Keratinocyte (primary cell): ENCODE data around the gene TMEM40. TPM values are rescaled to one million over a fixed set of nuclear protein-coding genes. Genes with fewer than 3 reads are reported as not detected.

Experiments used
- DNase-seq: peaks from one replicate; pipeline ENCODE4 v3.0.0-alpha.2; 2011; ENCODE audit warnings: low read depth, missing footprints, low spot score
- FAIRE-seq: peaks from 2 replicates; lab custom pipeline; 2011; peaks lifted over from hg19 to GRCh38; lab: Jason Lieb, UNC
- H2AFZ ChIP-seq: 2 replicates; pipeline ENCODE4 v1.6.0; 2012; ENCODE audit warnings: low read length, control low read depth, inconsistent platforms; ENCODE audit not compliant: control insufficient read depth
- H3K27ac ChIP-seq: 2 replicates; pipeline ENCODE4 v1.5.1; 2011; ENCODE audit warnings: low read length; ENCODE audit not compliant: control insufficient read depth, insufficient read depth
- H3K27me3 ChIP-seq: 3 replicates; pipeline ENCODE4 v1.6.0; 2011; ENCODE audit warnings: low read length; ENCODE audit not compliant: control insufficient read depth, insufficient read depth; ENCODE audit errors: extremely low read depth
- H3K36me3 ChIP-seq, 2 experiments: 2 replicates in 1 of 2; 3 replicates in 1 of 2; pipeline ENCODE4 v1.5.1; 2011; ENCODE audit warnings: low read length in 2 of 2, mild to moderate bottlenecking in 1 of 2; ENCODE audit not compliant: control insufficient read depth in 2 of 2, insufficient read depth in 2 of 2; ENCODE audit errors: extremely low read depth in 1 of 2
- H3K4me1 ChIP-seq: 3 replicates; pipeline ENCODE4 v1.5.1; 2011; ENCODE audit warnings: low read length; ENCODE audit not compliant: control insufficient read depth, insufficient read depth; ENCODE audit errors: extremely low read depth
- H3K4me2 ChIP-seq: 3 replicates; pipeline ENCODE4 v1.6.0; 2011; ENCODE audit warnings: low read depth, low read length; ENCODE audit not compliant: control insufficient read depth, insufficient read depth; ENCODE audit errors: extremely low read depth
- H3K4me3 ChIP-seq, 3 experiments: fragments of 200-600 bp in 1 of 3; sonication (generic) in 1 of 3; 2 replicates in 2 of 3; 3 replicates in 1 of 3; pipeline ENCODE4 v1.5.1; 2011 to 2016; ENCODE audit warnings: low read length in 3 of 3, mild to moderate bottlenecking in 3 of 3, control low read depth in 2 of 3, inconsistent platforms in 1 of 3, low read depth in 1 of 3, mixed read lengths in 1 of 3, mixed run types in 1 of 3, moderate library complexity in 1 of 3; ENCODE audit not compliant: control insufficient read depth in 2 of 3, insufficient read depth in 2 of 3; ENCODE audit errors: extremely low read depth in 1 of 3
- H3K79me2 ChIP-seq: 2 replicates; pipeline ENCODE4 v1.6.0; 2012; ENCODE audit warnings: low read length; ENCODE audit not compliant: control insufficient read depth, insufficient read depth
- H3K9ac ChIP-seq: 3 replicates; pipeline ENCODE4 v1.6.0; 2011; ENCODE audit warnings: low read length; ENCODE audit not compliant: control insufficient read depth, insufficient read depth; ENCODE audit errors: extremely low read depth
- H3K9me1 ChIP-seq: 3 replicates; pipeline ENCODE4 v1.6.0; 2011; ENCODE audit warnings: low read length; ENCODE audit not compliant: control insufficient read depth, insufficient read depth; ENCODE audit errors: extremely low read depth
- H3K9me3 ChIP-seq: 2 replicates; pipeline ENCODE4 v1.5.1; 2012; ENCODE audit warnings: low read depth, low read length; ENCODE audit not compliant: control insufficient read depth
- H4K20me1 ChIP-seq: 3 replicates; pipeline ENCODE4 v1.6.0; 2011; ENCODE audit warnings: low read length; ENCODE audit not compliant: control insufficient read depth, insufficient read depth; ENCODE audit errors: extremely low read depth
- CTCF ChIP-seq, 3 experiments: IDR thresholded peaks in 1 of 3; conservative IDR thresholded peaks in 1 of 3; optimal IDR thresholded peaks in 1 of 3; 2 replicates in 2 of 3; 3 replicates in 1 of 3; pipeline versions ENCODE3 to v1.5.1; 2011; ENCODE audit warnings: low read length in 3 of 3, mild to moderate bottlenecking in 3 of 3, moderate library complexity in 2 of 3, control low read depth in 1 of 3, inconsistent platforms in 1 of 3; ENCODE audit not compliant: insufficient read depth in 2 of 3; ENCODE audit errors: extremely low read depth in 1 of 3
- EZH2 ChIP-seq: IDR thresholded peaks from one replicate; pipeline ENCODE4 v1.6.1; 2012; ENCODE audit warnings: inconsistent platforms, mild to moderate bottlenecking, low read length, moderate library complexity
- dilution Hi-C: fragments of 300-500 bp; cut with MboI; formaldehyde crosslinking; loops from one replicate; pipeline ENCODE4 v1.7.0; 2020; ENCODE audit warnings: low sequenced_read_pairs; ENCODE audit not compliant: extremely low pct_ligation_motif_present
- polyA plus RNA-seq, 5 experiments: library from polyadenylated mRNA; depleted of rRNA in 3 of 5; stranded (reverse) in 3 of 5; stranded (forward) in 1 of 5; unstranded in 1 of 5; fragments of >200 nt; gene quantifications; 1 replicate in 1 of 5; 2 replicates in 3 of 5; 3 replicates in 1 of 5; pipeline versions ENCODE4 v1.2.1 to v1.2.3, GENCODE V29; 2011 to 2012; ENCODE audit warnings: missing spikeins in 2 of 5, low read depth in 1 of 5, low replicate concordance in 1 of 5

The TMEM40 gene
- polyA plus RNA-seq, 1 donor (not counting 4 experiments of a cell fraction or from before 2014, with no cell fraction given): 311 TPM

GRCh38 chr3:12773030-12773709, 14.1 kb upstream of the TMEM40 start:
- Histone ChIP-seq H2AFZ (no peak overlapping the region), H3K4me3 (no peak overlapping the region), H3K9me1 (no peaks in the 10 kb centered on the region), H3K9ac (no peak overlapping the region), H3K4me2 (no peak overlapping the region), H3K27ac (no peak overlapping the region), H3K4me1 (no peaks in the 10 kb centered on the region), H3K36me3 (no peaks in the 10 kb centered on the region), H3K9me3 (no peaks in the 10 kb centered on the region), H3K79me2 (no peaks in the 10 kb centered on the region), H4K20me1 (no peaks in the 10 kb centered on the region), H3K27me3 (no peaks in the 10 kb centered on the region)
- no peak for TF ChIP-seq EZH2
- dilution Hi-C loops: no loop called here
- FAIRE-seq (no peak), DNase-seq (no peak)

- Histone ChIP-seq H3K9me3 (no peaks in the 10 kb centered on the region), H3K36me3 (no peaks in the 10 kb centered on the region), H3K4me1 (no peaks in the 10 kb centered on the region), H3K9ac (no peak overlapping the region), H3K27ac (no peak overlapping the region), H3K27me3 (no peaks in the 10 kb centered on the region), H3K4me2 (no peak overlapping the region), H4K20me1 (no peaks in the 10 kb centered on the region), H2AFZ (no peak overlapping the region), H3K4me3 (no peak overlapping the region), H3K79me2 (no peaks in the 10 kb centered on the region), H3K9me1 (no peaks in the 10 kb centered on the region)
- FAIRE-seq (no peak), DNase-seq (no peak)
- dilution Hi-C loops: no loop called here
- no peak for TF ChIP-seq CTCF (optimal IDR thresholded peaks at IDR 0.05 in 1 of 3, IDR thresholded peaks at IDR 0.05 in 1 of 3, conservative IDR thresholded peaks at IDR 0.05 in 1 of 3; ENCODE audit: extremely low read depth in 1 of 3, insufficient read depth in 2 of 3, low read length in 3 of 3)
- no peak for TF ChIP-seq EZH2
Observed at GRCh38 chr3:12772462-12772861, 13.4 kb upstream of the TMEM40 start.

GRCh38 chr3:12771236-12771635, 12.2 kb upstream of the TMEM40 start:
- Histone ChIP-seq H4K20me1 (no peaks in the 10 kb centered on the region), H3K27ac (no peak overlapping the region), H3K36me3 (no peaks in the 10 kb centered on the region), H3K4me2 (no peak overlapping the region), H3K9ac (no peak overlapping the region), H2AFZ (no peak overlapping the region), H3K79me2 (no peaks in the 10 kb centered on the region), H3K9me3 (no peaks in the 10 kb centered on the region), H3K27me3 (no peaks in the 10 kb centered on the region), H3K9me1 (no peaks in the 10 kb centered on the region), H3K4me1 (no peaks in the 10 kb centered on the region), H3K4me3 (no peak overlapping the region)
- dilution Hi-C loops: no loop called here
- no peak for FAIRE-seq
- DNase-seq: no peak
- TF ChIP-seq CTCF (optimal IDR thresholded peaks at IDR 0.05 in 1 of 3, IDR thresholded peaks at IDR 0.05 in 1 of 3, conservative IDR thresholded peaks at IDR 0.05 in 1 of 3; ENCODE audit: extremely low read depth in 1 of 3, insufficient read depth in 2 of 3, low read length in 3 of 3) (no peak), EZH2 (no peak)
